IMR-90 (cell line): ENCODE data around the gene ZNF471. TPM values are rescaled to one million over a fixed set of nuclear protein-coding genes. Genes with fewer than 3 reads are reported as not detected.

ENCODE experiments used
- ATAC-seq: fragments of 200-7000 bp; cut with Tn5 transposase; 2 replicates; pipeline ENCODE4 v1.9.1; 2020; ENCODE audit warnings: low read depth, mild to moderate bottlenecking, moderate library complexity
- Bru-seq: library from RNA; stranded (reverse); fragments of 400-500 nt; gene quantifications from one replicate; lab custom pipeline; 2021; lab: Mats Ljungman, UMichigan
- BruChase-seq, 2 experiments: library from RNA; stranded (reverse); fragments of 400-500 nt; gene quantifications; one replicate each; lab custom pipeline; 2021; lab: Mats Ljungman, UMichigan
- BruUV-seq: library from RNA; stranded (reverse); fragments of 400-500 nt; replicated peaks from 2 replicates; lab custom pipeline; 2021; lab: Mats Ljungman, UMichigan
- CTCF ChIA-PET: fragments of 300-600 bp; formaldehyde crosslinking; extraction: SDS; loops from one replicate; lab custom pipeline; 2021; ENCODE audit warnings: antibody characterized with exemption; lab: Yijun Ruan, JAX
- POLR2A ChIA-PET: fragments of 300-600 bp; sonication (Branson Sonifier 250); formaldehyde crosslinking; loops from one replicate; lab custom pipeline; 2022; ENCODE audit warnings: antibody characterized with exemption; ENCODE audit not compliant: unreplicated experiment; lab: Charles Lee
- DNase-seq: peaks from one replicate; pipeline ENCODE4 v3.0.0; 2013
- H2AFZ ChIP-seq: replicated peaks from 2 replicates; pipeline ENCODE3; 2013; ENCODE audit warnings: low read length, mild to moderate bottlenecking; ENCODE audit not compliant: poor library complexity
- H2AK5ac ChIP-seq: 2 replicates; pipeline ENCODE4 v1.6.1; 2013; ENCODE audit warnings: low read depth, low read length, inconsistent platforms
- H2AK9ac ChIP-seq: replicated peaks from 2 replicates; pipeline ENCODE3; 2013; ENCODE audit warnings: mild to moderate bottlenecking, low read depth, low read length, moderate library complexity; ENCODE audit not compliant: poor library complexity
- H2BK120ac ChIP-seq: 2 replicates; pipeline ENCODE4 v1.6.1; 2013; ENCODE audit warnings: low read depth, low read length, inconsistent platforms
- H2BK15ac ChIP-seq: 3 replicates; pipeline ENCODE4 v1.6.1; 2013; ENCODE audit warnings: low read depth, low read length, inconsistent platforms
- H2BK20ac ChIP-seq: 2 replicates; pipeline ENCODE4 v1.6.1; 2013; ENCODE audit warnings: low read depth, mild to moderate bottlenecking, inconsistent platforms, low read length, moderate library complexity
- H2BK5ac ChIP-seq: 2 replicates; pipeline ENCODE4 v1.6.1; 2013; ENCODE audit warnings: mild to moderate bottlenecking, low read depth, low read length, inconsistent platforms; ENCODE audit not compliant: poor library complexity, severe bottlenecking
- H3K14ac ChIP-seq: replicated peaks from 2 replicates; pipeline ENCODE4 v1.6.1; 2013; ENCODE audit warnings: low read depth, low read length, inconsistent platforms
- H3K18ac ChIP-seq: 2 replicates; pipeline ENCODE4 v1.6.1; 2013; ENCODE audit warnings: low read depth, low read length, control low read depth
- H3K23ac ChIP-seq: 2 replicates; pipeline ENCODE4 v1.6.1; 2013; ENCODE audit warnings: low read depth, low read length, inconsistent platforms
- H3K27ac ChIP-seq: 2 replicates; pipeline ENCODE4 v1.5.1; 2013; ENCODE audit warnings: mild to moderate bottlenecking, control low read depth, low read length; ENCODE audit not compliant: insufficient read depth
- H3K27me3 ChIP-seq: 2 replicates; pipeline ENCODE4 v1.6.1; 2013; ENCODE audit warnings: low read length; ENCODE audit not compliant: control insufficient read depth, insufficient read depth
- H3K36me3 ChIP-seq: 2 replicates; pipeline ENCODE4 v1.6.1; 2013; ENCODE audit warnings: low read length, mixed read lengths; ENCODE audit not compliant: control insufficient read depth, insufficient read depth
- H3K4ac ChIP-seq: 2 replicates; pipeline ENCODE4 v1.6.1; 2013; ENCODE audit warnings: low read depth, low read length, inconsistent platforms
- H3K4me1 ChIP-seq: 2 replicates; pipeline ENCODE4 v1.6.1; 2013; ENCODE audit warnings: low read length, mixed read lengths; ENCODE audit not compliant: control insufficient read depth, insufficient read depth
- H3K4me2 ChIP-seq: 2 replicates; pipeline ENCODE4 v1.6.1; 2013; ENCODE audit warnings: low read depth, mild to moderate bottlenecking, control low read depth, low read length, moderate library complexity
- H3K4me3 ChIP-seq: 2 replicates; pipeline ENCODE4 v1.5.1; 2013; ENCODE audit warnings: low read depth, mild to moderate bottlenecking, control low read depth, low read length, moderate library complexity; ENCODE audit not compliant: insufficient read depth
- H3K56ac ChIP-seq: 2 replicates; pipeline ENCODE4 v1.6.1; 2013; ENCODE audit warnings: low read length, inconsistent platforms; ENCODE audit not compliant: insufficient read depth; ENCODE audit errors: extremely low read depth
- H3K79me1 ChIP-seq, 2 experiments: 2 replicates each; pipeline ENCODE4 v1.6.1; 2013; ENCODE audit warnings: low read length in 2 of 2, inconsistent platforms in 1 of 2, low read depth in 1 of 2
- H3K9ac ChIP-seq: 2 replicates; pipeline ENCODE4 v1.6.1; 2013; ENCODE audit warnings: low read depth, low read length, control low read depth
- H3K9me1 ChIP-seq: 2 replicates; pipeline ENCODE4 v1.6.1; 2013; ENCODE audit warnings: low read length, inconsistent platforms; ENCODE audit not compliant: insufficient read depth
- H3K9me3 ChIP-seq: 2 replicates; pipeline ENCODE4 v1.6.1; 2013; ENCODE audit warnings: low read length; ENCODE audit not compliant: control insufficient read depth, insufficient read depth
- H4K20me1 ChIP-seq: 2 replicates; pipeline ENCODE4 v1.6.1; 2013; ENCODE audit warnings: low read length, inconsistent platforms; ENCODE audit not compliant: insufficient read depth
- H4K5ac ChIP-seq: 2 replicates; pipeline ENCODE4 v1.6.1; 2013; ENCODE audit warnings: mild to moderate bottlenecking, low read depth, low read length, control low read depth
- H4K8ac ChIP-seq, 2 experiments: 2 replicates each; pipeline ENCODE4 v1.6.1; 2013; ENCODE audit warnings: low read depth in 2 of 2, low read length in 2 of 2, control low read depth in 1 of 2, inconsistent platforms in 1 of 2
- H4K91ac ChIP-seq: 2 replicates; pipeline ENCODE4 v1.6.1; 2013; ENCODE audit warnings: low read depth, low read length, inconsistent platforms; ENCODE audit not compliant: insufficient read depth
- BHLHE40 ChIP-seq: fragments of 150-350 bp; IDR thresholded peaks from 2 replicates; pipeline ENCODE4 v1.6.1; 2016; ENCODE audit warnings: mild to moderate bottlenecking, low read depth, low read length
- CEBPB ChIP-seq: IDR thresholded peaks from 2 replicates; pipeline ENCODE4 v1.6.1; 2012; ENCODE audit warnings: low read depth, low read length, improper control_type of control experiment
- CHD1 ChIP-seq: IDR thresholded peaks from 2 replicates; pipeline ENCODE4 v1.6.1; 2012; ENCODE audit warnings: low read depth, low read length, improper control_type of control experiment
- CTCF ChIP-seq: conservative IDR thresholded peaks from 2 replicates; pipeline ENCODE4 v1.5.1; 2012; ENCODE audit warnings: mild to moderate bottlenecking, low read depth, low read length, improper control_type of control experiment
- FOS ChIP-seq: fragments of 150-350 bp; IDR thresholded peaks from 2 replicates; pipeline ENCODE4 v1.6.1; 2016; ENCODE audit warnings: low read depth, low read length
- MAFK ChIP-seq: IDR thresholded peaks from 2 replicates; pipeline ENCODE4 v1.6.1; 2012; ENCODE audit warnings: low read depth, low read length, improper control_type of control experiment
- MAZ ChIP-seq: IDR thresholded peaks from 2 replicates; pipeline ENCODE4 v1.6.1; 2012; ENCODE audit warnings: low read depth, mild to moderate bottlenecking, low read length, improper control_type of control experiment, moderate library complexity, borderline replicate concordance
- MXI1 ChIP-seq: IDR thresholded peaks from 2 replicates; pipeline ENCODE4 v1.6.1; 2012; ENCODE audit warnings: low read depth, mild to moderate bottlenecking, low read length, moderate library complexity, borderline replicate concordance
- NFE2L2 ChIP-seq: fragments of 150-350 bp; IDR thresholded peaks from 2 replicates; pipeline ENCODE4 v1.6.1; 2016; ENCODE audit warnings: low read depth, mild to moderate bottlenecking, low read length
- POLR2A ChIP-seq: IDR thresholded peaks from 2 replicates; pipeline ENCODE4 v1.6.1; 2012; ENCODE audit warnings: mild to moderate bottlenecking, low read depth, low read length
- RAD21 ChIP-seq: IDR thresholded peaks from 2 replicates; pipeline ENCODE4 v1.6.1; 2012; ENCODE audit warnings: low read length, improper control_type of control experiment
- RCOR1 ChIP-seq: IDR thresholded peaks from 2 replicates; pipeline ENCODE4 v1.6.1; 2012; ENCODE audit warnings: mild to moderate bottlenecking, low read length, improper control_type of control experiment; ENCODE audit not compliant: insufficient replicate concordance
- USF2 ChIP-seq: fragments of 150-350 bp; IDR thresholded peaks from 2 replicates; pipeline ENCODE4 v1.6.1; 2017; ENCODE audit warnings: mild to moderate bottlenecking, antibody characterized with exemption, low read length, low read depth
- WGBS, 2 experiments: methylation state at CpG; one replicate each; pipeline versions ENCODE4 v1.1.5 to v1.1.7; 2013; ENCODE audit warnings: missing lambda C conversion rate in 2 of 2; ENCODE audit not compliant: insufficient read length in 1 of 2; ENCODE audit errors: extremely low coverage in 2 of 2; 5-methylcytosine and 5-hydroxymethylcytosine counted together
- dilution Hi-C: fragments of 300-500 bp; cut with HindIII; formaldehyde crosslinking; loops from one replicate; pipeline ENCODE4 v1.14.3; 2018; ENCODE audit warnings: low sequenced_read_pairs; ENCODE audit not compliant: unreplicated experiment
- in situ Hi-C: fragments of 300-500 bp; cut with MboI; formaldehyde crosslinking; loops from 3 replicates; pipeline ENCODE4 v1.14.3; 2019; ENCODE audit warnings: low sequenced_read_pairs, inconsistent platforms, mixed read lengths
- intact Hi-C: fragments of 100-400 bp; cut with micrococcal nuclease; formaldehyde crosslinking; loops from 2 replicates; pipeline ENCODE4 v1.10.0; 2022
- long read RNA-seq: library from polyadenylated mRNA; unstranded; transcript quantifications from one replicate; pipeline ENCODE4 v2.0.0, GENCODE V29; 2021; ENCODE audit not compliant: unreplicated experiment
- polyA plus RNA-seq, 3 experiments: library from polyadenylated mRNA; depleted of rRNA; stranded (reverse); fragments of >200 nt; gene quantifications; 2 replicates each; pipeline ENCODE4 v1.2.3, GENCODE V29; 2012; ENCODE audit warnings: low replicate concordance in 1 of 3
- total RNA-seq: library from RNA; depleted of rRNA; stranded (reverse); fragments of >200 nt; gene quantifications from 2 replicates; pipeline ENCODE4 v1.2.3, GENCODE V29; 2012; rRNA removed

The ZNF471 gene
- total RNA-seq (2.3 and 2.8 TPM in 2 replicates), polyA plus RNA-seq (2012; rRNA removed) (1.9 and 2.5 TPM in 2 replicates), Bru-seq, nascent RNA (percentile 69 among the genes with signal in this experiment), BruChase-seq, experiment 1, labeled RNA remaining after a 6-hour chase (percentile 79 among the genes with signal in this experiment), BruChase-seq, experiment 2, labeled RNA remaining after a 2-hour chase (percentile 85 among the genes with signal in this experiment)
- polyA plus RNA-seq (2012; cell fraction: cytosol; rRNA removed): 0.53 and 0.73 TPM in 2 replicates
- 3.3 and 13.3 TPM in 2 replicates for polyA plus RNA-seq (2012; cell fraction: nucleus; rRNA removed; ENCODE audit: low replicate concordance)
- long read RNA-seq, full-length matches to known transcripts: 1 of 5 reads
- long read RNA-seq, partial matches to known transcripts: 0 of 5 reads
- long read RNA-seq, other reads (novel, unspliced or antisense): 4 of 5 reads

- Histone ChIP-seq H4K8ac (peak within 1 kb of the TSS; percentile 95 to 97), H4K91ac (peak within 1 kb of the TSS; percentile 90), H3K4me3 (peak within 1 kb of the TSS; percentile 66), H3K27me3 (no peaks in the 10 kb centered on the region), H2BK120ac (peak within 1 kb of the TSS; percentile 84; the same call in 1 of the 2 replicates), H2AK9ac (peak within 1 kb of the TSS; percentile 90), H3K14ac (peak within 1 kb of the TSS; percentile 93), H4K5ac (peak within 1 kb of the TSS; percentile 71), H3K18ac (peak within 1 kb of the TSS; percentile 79), H3K56ac (peak within 1 kb of the TSS; percentile 86), H3K9ac (peak within 1 kb of the TSS; percentile 86), H3K36me3 (no peaks in the 10 kb centered on the region), H3K9me3 (peaks cover 4% of the 10 kb centered on the region; the same call in 1 of the 2 replicates), H3K9me1 (peaks cover 7% of the 10 kb centered on the region), H2BK5ac (peak within 1 kb of the TSS; percentile 95), H3K27ac (peak within 1 kb of the TSS; percentile 92), H3K4me1 (peaks cover 3% of the 10 kb centered on the region), H3K4me2 (peak within 1 kb of the TSS; percentile 92), H2BK20ac (no peak within 1 kb of the TSS; the same call in 1 of the 2 replicates), H3K79me1 (peaks cover 8 to 10% of the 10 kb centered on the region in 2 experiments), H3K4ac (peak within 1 kb of the TSS; percentile 90), H2BK15ac (peak within 1 kb of the TSS; percentile 33; the same call in 1 of the 3 replicates), H2AK5ac (peak within 1 kb of the TSS; percentile 91), H2AFZ (peak within 1 kb of the TSS; percentile 98), H3K23ac (peak within 1 kb of the TSS; percentile 84), H4K20me1 (no peaks in the 10 kb centered on the region)
- POLR2A ChIA-PET: no interaction called here
- intact Hi-C loops: loop anchor here (2.0 kb wide), 2 partner anchors 29 to 31 kb away; partner anchors contain the start of gene ZFP28
- BruUV-seq: no TSS peak
- dilution Hi-C loops: no loop called here
- ATAC-seq: peak; percentile 100
- in situ Hi-C loops: no loop called here
- WGBS, 2 experiments: 1% methylated on average over 18 of the region's 74 CpGs; no CpG with 5 or more reads in 1 of the 2 experiments
- DNase-seq: peak; percentile 98
- CTCF ChIA-PET: no interaction called here
- TF ChIP-seq RAD21 (no peak), NFE2L2 (no peak), POLR2A (peak; percentile 38; the same call in 1 of the 2 replicates), USF2 (peak; percentile 8; the same call in 1 of the 2 replicates), MXI1 (peak; percentile 65), RCOR1 (no peak), FOS (no peak), CHD1 (no peak), MAZ (peak; percentile 90), BHLHE40 (no peak), CEBPB (no peak), MAFK (no peak), CTCF (no peak)
These were observed at the start of gene ZNF471 for GRCh38 chr19:56507446-56508289. Gene ZNF471 (plus strand): TSS chr19:56507855. CDS start chr19:56511572, 3,717 bp downstream.
